Measurements from ENCODE around the gene NEK5. TPM values are rescaled to one million over a fixed set of nuclear protein-coding genes. Genes with fewer than 3 reads are reported as not detected.

NEK5 gene
- total RNA-seq, 4 donors from 2014 or later = 0.15 to 0.16 TPM; not detected in 2

DNA sequence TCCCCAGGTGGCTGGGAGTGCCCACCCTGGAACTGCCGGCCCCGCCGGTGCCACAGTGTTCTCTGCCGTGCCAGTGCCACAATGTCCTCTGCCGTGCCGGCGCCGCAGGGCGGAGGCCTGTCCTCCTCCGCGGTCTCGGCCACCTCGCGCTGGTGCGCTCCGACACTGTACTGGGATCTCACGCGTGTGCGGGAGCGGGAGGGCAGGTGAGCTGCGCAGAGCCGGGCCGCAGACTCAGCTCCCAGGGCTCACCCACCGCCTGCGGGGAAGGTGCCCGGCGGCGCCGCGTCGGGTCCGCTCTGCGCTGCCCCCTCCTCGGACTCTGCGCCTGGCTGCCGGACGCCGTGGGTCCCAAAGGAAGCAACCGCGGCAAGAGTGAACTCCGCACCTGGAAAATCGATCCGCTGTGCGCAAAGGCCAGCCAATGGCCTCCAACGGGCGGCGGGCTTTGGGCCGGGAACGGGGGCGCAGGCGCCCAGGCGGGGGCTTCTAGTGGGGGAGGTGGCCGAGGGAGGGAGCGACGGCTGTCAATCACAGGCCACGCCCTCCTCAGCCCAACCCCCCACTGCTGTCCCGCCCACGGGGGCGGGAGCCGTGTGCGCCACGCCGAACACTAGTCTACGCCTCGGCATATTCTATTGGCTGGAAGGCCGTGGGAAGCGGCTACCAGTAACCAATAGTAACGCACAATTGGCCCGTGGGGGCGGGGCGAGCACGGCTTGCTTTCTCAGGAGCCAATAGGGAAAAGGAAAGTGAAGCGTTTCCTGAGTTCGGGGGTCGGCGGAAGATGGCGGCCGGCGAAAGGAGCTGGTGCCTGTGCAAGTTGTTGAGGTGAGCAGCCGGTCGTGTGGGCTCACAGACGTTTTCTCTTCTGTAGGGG lies 117.0 kb downstream of the NEK5 start, which contains the start of gene ALG11:
Gene ALG11 (plus strand): TSS at position 767 of the 880 bp plus-strand sequence. CDS start 21 bp downstream, at position 788.
- H3K4me3 ChIP-seq (ENCODE audit: low read depth, poor library complexity, severe bottlenecking) = peak within 1 kb of the TSS; percentile 80
- peak; percentile 99 to 100 for DNase-seq (ENCODE audit: low spot score in 2 of 2)
- intact Hi-C loops (cut with DNase I; ENCODE audit: low total_unique reads) = no loop called here
- WGBS, 2 donors = 0% methylated on average over 38 to 74 of the region's 82 CpGs
- TF ChIP-seq, protein P1, sequence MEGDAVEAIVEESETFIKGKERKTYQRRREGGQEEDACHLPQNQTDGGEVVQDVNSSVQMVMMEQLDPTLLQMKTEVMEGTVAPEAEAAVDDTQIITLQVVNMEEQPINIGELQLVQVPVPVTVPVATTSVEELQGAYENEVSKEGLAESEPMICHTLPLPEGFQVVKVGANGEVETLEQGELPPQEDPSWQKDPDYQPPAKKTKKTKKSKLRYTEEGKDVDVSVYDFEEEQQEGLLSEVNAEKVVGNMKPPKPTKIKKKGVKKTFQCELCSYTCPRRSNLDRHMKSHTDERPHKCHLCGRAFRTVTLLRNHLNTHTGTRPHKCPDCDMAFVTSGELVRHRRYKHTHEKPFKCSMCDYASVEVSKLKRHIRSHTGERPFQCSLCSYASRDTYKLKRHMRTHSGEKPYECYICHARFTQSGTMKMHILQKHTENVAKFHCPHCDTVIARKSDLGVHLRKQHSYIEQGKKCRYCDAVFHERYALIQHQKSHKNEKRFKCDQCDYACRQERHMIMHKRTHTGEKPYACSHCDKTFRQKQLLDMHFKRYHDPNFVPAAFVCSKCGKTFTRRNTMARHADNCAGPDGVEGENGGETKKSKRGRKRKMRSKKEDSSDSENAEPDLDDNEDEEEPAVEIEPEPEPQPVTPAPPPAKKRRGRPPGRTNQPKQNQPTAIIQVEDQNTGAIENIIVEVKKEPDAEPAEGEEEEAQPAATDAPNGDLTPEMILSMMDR (IDR thresholded peaks at IDR 0.05) = no peak
- TF ChIP-seq POLR2A (IDR thresholded peaks at IDR 0.05) = peak in 1 of 2 donors; percentile 7

DNA sequence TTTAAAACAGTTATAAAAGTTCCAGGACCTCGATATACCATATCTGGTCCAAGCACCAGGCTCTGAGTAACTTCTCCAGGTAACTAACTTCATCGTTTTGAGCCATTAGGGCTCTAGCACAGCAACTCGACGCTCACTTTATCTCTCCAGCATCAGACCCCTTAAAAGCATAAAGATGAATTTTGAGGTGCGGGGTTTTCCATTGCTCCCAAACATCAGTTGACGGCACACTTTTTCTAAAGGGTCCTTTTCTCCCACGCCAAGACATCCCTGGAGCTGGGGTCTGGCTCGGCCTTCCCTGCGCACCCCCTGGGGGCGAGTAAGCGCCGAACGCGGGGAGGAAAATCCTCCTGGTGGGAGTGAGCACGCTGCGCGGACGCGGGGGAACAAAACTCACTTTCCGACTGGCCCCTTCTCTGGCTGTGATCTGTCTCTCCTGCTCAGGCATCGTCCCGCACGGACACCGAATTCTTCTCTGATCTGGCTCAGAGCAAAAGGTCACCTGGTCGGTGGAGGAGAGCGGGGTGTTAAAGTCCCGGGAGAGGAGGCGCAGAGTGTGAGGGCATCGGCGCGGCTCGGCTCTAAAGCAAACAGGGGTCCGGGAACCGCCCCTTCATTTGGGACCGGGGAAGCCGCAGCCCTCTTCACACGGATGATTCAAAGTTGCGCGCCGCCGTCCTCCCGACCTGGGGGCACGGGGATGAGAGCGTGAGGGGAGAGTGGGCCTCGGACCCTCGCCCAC lies 117.8 kb downstream of the NEK5 start, which contains the start of gene ATP7B:
Gene ATP7B (minus strand): TSS at position 561 of the 742 bp plus-strand sequence. CDS start 113 bp downstream, at position 448.
- no peak for TF ChIP-seq POLR2A (IDR thresholded peaks at IDR 0.05)
- TF ChIP-seq, protein P1 (IDR thresholded peaks at IDR 0.05) = no peak
- peak within 1 kb of the TSS; percentile 80 for H3K4me3 ChIP-seq (ENCODE audit: low read depth, poor library complexity, severe bottlenecking)
- intact Hi-C loops (cut with DNase I; ENCODE audit: low total_unique reads) = no loop called here
- peak in 1 of 2 donors; percentile 90 for DNase-seq (ENCODE audit: low spot score in 2 of 2)
- 6 to 16% methylated on average over 20 to 26 of the region's 46 CpGs for WGBS, 2 donors

DNA sequence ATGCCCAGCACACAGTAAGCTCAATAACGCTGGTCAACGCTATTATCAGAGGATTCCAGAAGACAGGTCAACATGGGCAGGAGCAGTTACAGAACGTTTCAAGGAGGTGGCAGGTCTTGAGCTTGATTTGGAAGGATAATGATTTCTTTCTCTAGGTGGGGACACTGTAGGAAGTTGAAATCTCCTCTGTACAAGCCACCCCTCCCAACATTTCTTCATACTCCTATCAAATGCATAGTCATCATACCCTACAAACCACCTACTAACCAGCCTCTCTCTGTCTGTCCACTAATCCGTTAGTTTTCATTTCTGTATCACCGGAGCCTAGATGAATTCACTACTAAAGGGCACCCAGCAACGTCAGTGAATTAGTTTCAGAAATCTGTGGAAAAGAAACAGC lies 118.9 kb downstream of the NEK5 start:
- intact Hi-C loops (cut with DNase I; ENCODE audit: low total_unique reads) = no loop called here
- no peak for DNase-seq (ENCODE audit: low spot score in 2 of 2)
- H3K4me3 ChIP-seq (ENCODE audit: low read depth, poor library complexity, severe bottlenecking) = no peak overlapping the region
- no peak for TF ChIP-seq POLR2A (IDR thresholded peaks at IDR 0.05)
- TF ChIP-seq, protein P1 (IDR thresholded peaks at IDR 0.05) = no peak
- WGBS, 2 donors = 67 to 69% methylated on average over 6 of the region's 6 CpGs

DNA sequence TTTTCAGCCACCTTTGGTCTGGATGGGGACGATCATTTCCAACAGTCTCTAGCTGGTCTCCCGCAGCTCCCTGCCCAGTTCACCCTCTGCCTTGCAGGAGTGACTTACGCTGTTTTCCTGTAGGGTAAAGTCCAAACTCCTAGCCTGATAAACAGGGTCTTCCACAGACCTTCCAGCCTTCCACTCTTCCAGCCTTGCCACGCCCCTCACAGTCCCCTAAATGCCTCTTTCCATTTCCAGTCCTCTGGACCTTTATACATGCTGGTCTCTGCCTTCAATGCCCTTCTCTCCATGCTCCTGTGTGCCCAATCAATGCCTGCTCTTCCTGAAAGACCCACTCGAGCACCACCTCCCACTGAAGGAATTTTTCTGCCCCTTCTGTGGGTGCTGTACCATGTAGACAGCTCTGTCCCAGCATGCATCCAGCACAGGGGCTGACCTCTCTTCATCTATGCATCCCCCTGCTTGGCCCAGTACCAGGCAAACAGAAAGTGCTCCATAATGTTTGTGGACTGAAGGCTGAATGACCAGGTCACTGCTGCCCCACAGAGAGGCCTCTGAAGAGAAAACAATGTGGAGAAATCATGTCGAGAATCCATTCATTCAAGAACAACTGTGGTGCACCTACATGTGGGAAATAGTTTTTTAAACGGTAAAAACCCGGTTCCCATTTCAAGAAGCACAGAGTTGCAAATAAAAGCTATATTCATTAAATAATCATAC lies 122.2 kb downstream of the NEK5 start:
- H3K4me3 ChIP-seq (ENCODE audit: low read depth, poor library complexity, severe bottlenecking) = no peak overlapping the region
- DNase-seq (ENCODE audit: low spot score in 2 of 2) = no peak
- intact Hi-C loops (cut with DNase I; ENCODE audit: low total_unique reads) = no loop called here
- 88 to 90% methylated on average over 8 of the region's 8 CpGs for WGBS, 2 donors
- TF ChIP-seq, protein P1 (IDR thresholded peaks at IDR 0.05) = no peak
- TF ChIP-seq POLR2A (IDR thresholded peaks at IDR 0.05) = no peak

DNA sequence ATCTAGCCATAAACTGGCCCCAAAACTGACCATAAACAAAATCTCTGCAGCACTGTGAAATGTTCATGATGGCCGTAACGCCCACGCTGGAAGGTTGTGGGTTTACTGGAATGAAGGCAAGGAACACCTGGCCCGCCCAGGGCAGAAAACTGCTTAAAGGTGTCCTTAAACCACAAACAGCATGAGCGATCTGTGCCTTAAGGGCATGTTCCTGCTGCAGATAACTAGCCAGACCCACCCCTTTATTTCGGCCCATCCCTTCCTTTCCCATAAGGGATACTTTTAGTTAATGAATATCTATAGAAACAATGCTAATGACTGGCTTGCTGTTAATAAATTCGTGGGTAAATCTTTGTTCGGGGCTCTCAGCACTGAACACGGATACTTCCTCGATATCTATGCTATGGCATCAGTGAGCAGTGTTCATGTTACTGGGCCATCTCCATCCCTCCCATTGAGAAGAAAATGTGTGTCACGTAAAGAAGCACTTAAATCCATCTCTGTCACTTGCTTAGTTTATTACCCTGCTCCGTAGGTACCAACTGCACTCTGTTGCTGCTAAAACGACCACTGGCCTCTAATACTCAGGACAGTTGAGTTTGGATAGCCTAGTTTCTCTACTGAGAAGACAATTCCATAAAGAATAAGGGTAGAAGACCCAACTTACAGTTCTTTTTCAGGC lies 122.9 kb downstream of the NEK5 start:
- 87 to 89% methylated on average over 13 of the region's 13 CpGs for WGBS, 2 donors
- no peak overlapping the region for H3K4me3 ChIP-seq (ENCODE audit: low read depth, poor library complexity, severe bottlenecking)
- no peak for DNase-seq (ENCODE audit: low spot score in 2 of 2)
- TF ChIP-seq POLR2A (IDR thresholded peaks at IDR 0.05) = no peak
- TF ChIP-seq, protein P1 (IDR thresholded peaks at IDR 0.05) = no peak
- intact Hi-C loops (cut with DNase I; ENCODE audit: low total_unique reads) = no loop called here
